Measurements from ENCODE around the gene ADAM12. TPM values are rescaled to one million over a fixed set of nuclear protein-coding genes. Genes with fewer than 3 reads are reported as not detected.
A peak's percentile ranks its signal among the peaks of the same experiment; 100 is the strongest.

The ADAM12 gene
- polyA plus RNA-seq, 1 donor, result 15.0 TPM

GRCh38 chr10:126235091-126235978 lies 152.9 kb downstream of the ADAM12 start:
- DNase-seq (ENCODE audit: low read depth), result no peak

GRCh38 chr10:126234630-126235029 lies 153.6 kb downstream of the ADAM12 start:
- no peak for DNase-seq (ENCODE audit: low read depth)

GRCh38 chr10:126233182-126234148 lies 154.8 kb downstream of the ADAM12 start:
- DNase-seq (ENCODE audit: low read depth), result no peak

- DNase-seq (ENCODE audit: low read depth), result no peak
Measured at GRCh38 chr10:126230587-126230986, 157.7 kb downstream of the ADAM12 start.

- DNase-seq (ENCODE audit: low read depth), result no peak
Measured at GRCh38 chr10:126229686-126230085, 158.6 kb downstream of the ADAM12 start.

GRCh38 chr10:126227762-126228134 lies 160.5 kb downstream of the ADAM12 start:
- no peak for DNase-seq (ENCODE audit: low read depth)

- no peak for DNase-seq (ENCODE audit: low read depth)
Measured at GRCh38 chr10:126226988-126227761, 161.1 kb downstream of the ADAM12 start.

- no peak for DNase-seq (ENCODE audit: low read depth)
Measured at GRCh38 chr10:126226205-126226604, 162.1 kb downstream of the ADAM12 start.

- DNase-seq (ENCODE audit: low read depth), result no peak
Measured at GRCh38 chr10:126225672-126226008, 162.6 kb downstream of the ADAM12 start.

- DNase-seq (ENCODE audit: low read depth), result no peak
Measured at GRCh38 chr10:126224967-126225671, 163.2 kb downstream of the ADAM12 start.

- no peak for DNase-seq (ENCODE audit: low read depth)
Measured at GRCh38 chr10:126223512-126224067, 164.7 kb downstream of the ADAM12 start.

- peak; percentile 71 for DNase-seq (ENCODE audit: low read depth)
Measured at GRCh38 chr10:126222736-126223511, 165.4 kb downstream of the ADAM12 start.

GRCh38 chr10:126221874-126222273 lies 166.4 kb downstream of the ADAM12 start:
- DNase-seq (ENCODE audit: low read depth), result no peak

GRCh38 chr10:126218778-126219649 lies 169.3 kb downstream of the ADAM12 start:
- no peak for DNase-seq (ENCODE audit: low read depth)

GRCh38 chr10:126218174-126218573 lies 170.1 kb downstream of the ADAM12 start:
- no peak for DNase-seq (ENCODE audit: low read depth)

GRCh38 chr10:126216632-126216961 lies 171.7 kb downstream of the ADAM12 start:
- DNase-seq (ENCODE audit: low read depth), result no peak

GRCh38 chr10:126215746-126216631 lies 172.3 kb downstream of the ADAM12 start:
- DNase-seq (ENCODE audit: low read depth), result peak; percentile 76

- DNase-seq (ENCODE audit: low read depth), result no peak
Measured at GRCh38 chr10:126214679-126215078, 173.6 kb downstream of the ADAM12 start.

Measured in forelimb muscle (tissue), 1 donor.